Body of pancreas (tissue), 4 donors: ENCODE data around the gene CEP83.

Experiments
- CTCF ChIP-seq, 7 experiments: fragments of 450-650 bp in 4 of 7; fragments of 200-600 bp in 3 of 7; sonication (generic) in 3 of 7; IDR thresholded peaks; one replicate each; pipeline ENCODE4 v1.5.1; 2016 to 2019; ENCODE audit warnings: antibody characterized with exemption in 7 of 7
- POLR2A ChIP-seq, 3 donors: fragments of 450-650 bp; IDR thresholded peaks; one replicate each; pipeline ENCODE4 v1.6.1; 2016; ENCODE audit warnings: antibody characterized with exemption in 3 of 3, mild to moderate bottlenecking in 2 of 3

GRCh38 chr12:94421868-94422740 is 37.6 kb downstream of the CEP83 start:
- no peak for TF ChIP-seq CTCF (IDR thresholded peaks at IDR 0.05)
- no peak for TF ChIP-seq POLR2A (IDR thresholded peaks at IDR 0.05)
